ENCODE measurements around the gene SCYGR6. TPM values are rescaled to one million over a fixed set of nuclear protein-coding genes. Genes with fewer than 3 reads are reported as not detected.

Gene SCYGR6
- total and polyA plus RNA-seq, 2 of the 8 experiments (the other 6 are each of a cell fraction or from before 2014, with no cell fraction given), result not detected

- no peak for TF ChIP-seq SIN3A (conservative IDR thresholded peaks at IDR 0.05 in 1 of 2, IDR thresholded peaks at IDR 0.05 in 1 of 2; ENCODE audit: low read depth in 1 of 2, low read length in 2 of 2)
- TF ChIP-seq CTBP2 (IDR thresholded peaks at IDR 0.05; ENCODE audit: borderline replicate concordance, insufficient read depth, insufficient read length, low read length), result no peak
- no peak for TF ChIP-seq EZH2 (IDR thresholded peaks at IDR 0.05; ENCODE audit: low read depth, low read length, severe bottlenecking)
- peak; percentile 94 for TF ChIP-seq TEAD4 (IDR thresholded peaks at IDR 0.05; ENCODE audit: low read depth, low read length)
- no peak for TF ChIP-seq CEBPB (IDR thresholded peaks at IDR 0.05; ENCODE audit: low read depth, low read length)
- no peak for TF ChIP-seq SP2 (IDR thresholded peaks at IDR 0.05; ENCODE audit: low read length)
- peak; percentile 67 to 70 for TF ChIP-seq RAD21 (IDR thresholded peaks at IDR 0.05 in 1 of 2, conservative IDR thresholded peaks at IDR 0.05 in 1 of 2; ENCODE audit: low read depth in 2 of 2, low read length in 2 of 2)
- no peak for TF ChIP-seq MAFK (IDR thresholded peaks at IDR 0.05; ENCODE audit: low read depth, low read length)
- no peak for TF ChIP-seq TBP (IDR thresholded peaks at IDR 0.05; ENCODE audit: low read depth, low read length)
- no peak for TF ChIP-seq SP1 (IDR thresholded peaks at IDR 0.05; ENCODE audit: low read depth, low read length)
- TF ChIP-seq EP300 (IDR thresholded peaks at IDR 0.05; ENCODE audit: borderline replicate concordance in 1 of 2, low read depth in 2 of 2, low read length in 2 of 2), result no peak
These were observed 23.5 kb upstream of the SCYGR6 start (continued) for GRCh38 chr2:227748079-227748478.

Data from H1 (cell line).